Measurements from ENCODE around the gene PAIP2B. TPM values are rescaled to one million over a fixed set of nuclear protein-coding genes. Genes with fewer than 3 reads are reported as not detected.

The PAIP2B gene
- total and polyA plus RNA-seq, 10 of the 15 experiments (the other 5 are each of a cell fraction or from before 2014, with no cell fraction given), result 0.06 to 0.79 (median 0.32) TPM

DNA sequence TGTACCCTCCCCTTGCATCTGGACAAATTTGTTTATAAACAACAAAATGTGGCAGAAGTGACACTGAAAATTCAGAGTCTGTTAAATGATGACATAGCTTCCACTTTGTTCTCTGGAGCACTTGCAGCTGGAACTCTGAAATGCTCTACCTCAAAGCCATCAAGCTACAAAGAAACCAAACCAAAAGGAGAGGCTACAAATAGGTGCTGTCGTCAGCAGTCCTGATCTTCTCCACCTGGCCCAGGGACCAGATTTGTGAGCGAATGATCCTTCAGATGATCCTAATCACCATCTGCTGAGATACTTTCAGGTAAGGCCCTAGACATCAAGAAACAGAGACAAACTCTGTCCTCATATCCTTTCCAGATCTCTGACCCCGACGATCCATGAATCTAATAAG lies 27.9 kb upstream of the PAIP2B start:
- in situ Hi-C loops (cut with MboI), result no loop called here
- H3K36me3 ChIP-seq (ENCODE audit: control insufficient read depth in 2 of 2, insufficient read depth in 2 of 2, low read length in 1 of 2), result no peaks in the 10 kb centered on the region
- H3K4me3 ChIP-seq, result no peak overlapping the region
- BruUV-seq (replicated peaks), result no TSS peak
- no peaks in the 10 kb centered on the region for H3K79me2 ChIP-seq (ENCODE audit: control insufficient read depth, insufficient read depth, low read length)
- H3K9ac ChIP-seq (ENCODE audit: control insufficient read depth, insufficient read depth, low read length), result no peak overlapping the region
- ATAC-seq (no peak), DNase-seq (ENCODE audit: low read depth, low spot score) (no peak), FAIRE-seq (no peak)
- POLR2A ChIA-PET, result no interaction called here
- SMC1A ChIA-PET (ENCODE audit: uncharacterized antibody, unreplicated experiment), result no interaction called here
- RAD21 ChIA-PET (ENCODE audit: unreplicated experiment), result no interaction called here
- intact Hi-C loops (cut with micrococcal nuclease; ENCODE audit: unreplicated experiment), result no loop called here
- H3K27ac ChIP-seq (ENCODE audit: control insufficient read depth, insufficient read depth), result no peak overlapping the region
- no peaks in the 10 kb centered on the region for H3K4me1 ChIP-seq (ENCODE audit: control insufficient read depth, insufficient read depth, low read length)
- WGBS (ENCODE audit: insufficient coverage, insufficient replicate concordance, low lambda C conversion rate, missing lambda C conversion rate), result 31% methylated on average over 4 of the region's 4 CpGs
- no peak overlapping the region for H3K4me2 ChIP-seq (ENCODE audit: control insufficient read depth, insufficient read depth)
- CTCF ChIA-PET, result no interaction called here
- TF ChIP-seq, protein P1, sequence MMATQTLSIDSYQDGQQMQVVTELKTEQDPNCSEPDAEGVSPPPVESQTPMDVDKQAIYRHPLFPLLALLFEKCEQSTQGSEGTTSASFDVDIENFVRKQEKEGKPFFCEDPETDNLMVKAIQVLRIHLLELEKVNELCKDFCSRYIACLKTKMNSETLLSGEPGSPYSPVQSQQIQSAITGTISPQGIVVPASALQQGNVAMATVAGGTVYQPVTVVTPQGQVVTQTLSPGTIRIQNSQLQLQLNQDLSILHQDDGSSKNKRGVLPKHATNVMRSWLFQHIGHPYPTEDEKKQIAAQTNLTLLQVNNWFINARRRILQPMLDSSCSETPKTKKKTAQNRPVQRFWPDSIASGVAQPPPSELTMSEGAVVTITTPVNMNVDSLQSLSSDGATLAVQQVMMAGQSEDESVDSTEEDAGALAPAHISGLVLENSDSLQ (IDR thresholded peaks at IDR 0.05), result no peak
- TF ChIP-seq RBBP5 (conservative IDR thresholded peaks at IDR 0.05) (no peak), RAD21 (IDR thresholded peaks at IDR 0.05; ENCODE audit: insufficient read depth, low read depth, low read length) (no peak), JUNB (IDR thresholded peaks at IDR 0.05) (no peak), KAT2A (conservative IDR thresholded peaks at IDR 0.05; ENCODE audit: control insufficient read depth, low read depth, low read length) (no peak), HDGF (IDR thresholded peaks at IDR 0.05) (no peak), IKZF2 (IDR thresholded peaks at IDR 0.05) (no peak)
- TF ChIP-seq, protein P2, sequence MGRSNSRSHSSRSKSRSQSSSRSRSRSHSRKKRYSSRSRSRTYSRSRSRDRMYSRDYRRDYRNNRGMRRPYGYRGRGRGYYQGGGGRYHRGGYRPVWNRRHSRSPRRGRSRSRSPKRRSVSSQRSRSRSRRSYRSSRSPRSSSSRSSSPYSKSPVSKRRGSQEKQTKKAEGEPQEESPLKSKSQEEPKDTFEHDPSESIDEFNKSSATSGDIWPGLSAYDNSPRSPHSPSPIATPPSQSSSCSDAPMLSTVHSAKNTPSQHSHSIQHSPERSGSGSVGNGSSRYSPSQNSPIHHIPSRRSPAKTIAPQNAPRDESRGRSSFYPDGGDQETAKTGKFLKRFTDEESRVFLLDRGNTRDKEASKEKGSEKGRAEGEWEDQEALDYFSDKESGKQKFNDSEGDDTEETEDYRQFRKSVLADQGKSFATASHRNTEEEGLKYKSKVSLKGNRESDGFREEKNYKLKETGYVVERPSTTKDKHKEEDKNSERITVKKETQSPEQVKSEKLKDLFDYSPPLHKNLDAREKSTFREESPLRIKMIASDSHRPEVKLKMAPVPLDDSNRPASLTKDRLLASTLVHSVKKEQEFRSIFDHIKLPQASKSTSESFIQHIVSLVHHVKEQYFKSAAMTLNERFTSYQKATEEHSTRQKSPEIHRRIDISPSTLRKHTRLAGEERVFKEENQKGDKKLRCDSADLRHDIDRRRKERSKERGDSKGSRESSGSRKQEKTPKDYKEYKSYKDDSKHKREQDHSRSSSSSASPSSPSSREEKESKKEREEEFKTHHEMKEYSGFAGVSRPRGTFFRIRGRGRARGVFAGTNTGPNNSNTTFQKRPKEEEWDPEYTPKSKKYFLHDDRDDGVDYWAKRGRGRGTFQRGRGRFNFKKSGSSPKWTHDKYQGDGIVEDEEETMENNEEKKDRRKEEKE (IDR thresholded peaks at IDR 0.05), result no peak
- TF ChIP-seq, protein P3, sequence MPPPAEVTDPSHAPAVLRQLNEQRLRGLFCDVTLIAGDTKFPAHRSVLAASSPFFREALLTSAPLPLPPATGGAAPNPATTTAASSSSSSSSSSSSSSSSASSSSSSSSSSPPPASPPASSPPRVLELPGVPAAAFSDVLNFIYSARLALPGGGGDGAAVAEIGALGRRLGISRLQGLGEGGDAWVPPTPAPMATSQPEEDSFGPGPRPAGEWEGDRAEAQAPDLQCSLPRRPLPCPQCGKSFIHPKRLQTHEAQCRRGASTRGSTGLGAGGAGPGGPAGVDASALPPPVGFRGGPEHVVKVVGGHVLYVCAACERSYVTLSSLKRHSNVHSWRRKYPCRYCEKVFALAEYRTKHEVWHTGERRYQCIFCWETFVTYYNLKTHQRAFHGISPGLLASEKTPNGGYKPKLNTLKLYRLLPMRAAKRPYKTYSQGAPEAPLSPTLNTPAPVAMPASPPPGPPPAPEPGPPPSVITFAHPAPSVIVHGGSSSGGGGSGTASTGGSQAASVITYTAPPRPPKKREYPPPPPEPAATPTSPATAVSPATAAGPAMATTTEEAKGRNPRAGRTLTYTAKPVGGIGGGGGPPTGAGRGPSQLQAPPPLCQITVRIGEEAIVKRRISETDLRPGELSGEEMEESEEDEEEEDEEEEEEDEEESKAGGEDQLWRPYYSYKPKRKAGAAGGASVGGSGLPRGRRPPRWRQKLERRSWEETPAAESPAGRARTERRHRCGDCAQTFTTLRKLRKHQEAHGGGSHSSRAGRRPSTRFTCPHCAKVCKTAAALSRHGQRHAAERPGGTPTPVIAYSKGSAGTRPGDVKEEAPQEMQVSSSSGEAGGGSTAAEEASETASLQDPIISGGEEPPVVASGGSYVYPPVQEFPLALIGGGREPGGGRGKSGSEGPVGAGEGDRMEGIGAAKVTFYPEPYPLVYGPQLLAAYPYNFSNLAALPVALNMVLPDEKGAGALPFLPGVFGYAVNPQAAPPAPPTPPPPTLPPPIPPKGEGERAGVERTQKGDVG (CRISPR knock-in tag; IDR thresholded peaks at IDR 0.05), result no peak
- H3K9me3 ChIP-seq (replicated peaks; ENCODE audit: control insufficient read depth, insufficient read depth, low read length), result no peaks in the 10 kb centered on the region
- no peaks in the 10 kb centered on the region for H3K27me3 ChIP-seq (replicated peaks in 1 of 2; ENCODE audit: control insufficient read depth in 2 of 2, insufficient read depth in 2 of 2, low read length in 1 of 2)
- no peaks in the 10 kb centered on the region for H4K20me1 ChIP-seq (ENCODE audit: control insufficient read depth, insufficient read depth)
- no peak overlapping the region for H2AFZ ChIP-seq (ENCODE audit: control insufficient read depth, low read depth, low read length)
